ENCODE data around the gene EBF4. TPM values are rescaled to one million over a fixed set of nuclear protein-coding genes. Genes with fewer than 3 reads are reported as not detected.

EBF4 gene
- total and polyA plus RNA-seq, 2 experiments from 2014 or later, result 18.8 to 24.2 TPM

DNA sequence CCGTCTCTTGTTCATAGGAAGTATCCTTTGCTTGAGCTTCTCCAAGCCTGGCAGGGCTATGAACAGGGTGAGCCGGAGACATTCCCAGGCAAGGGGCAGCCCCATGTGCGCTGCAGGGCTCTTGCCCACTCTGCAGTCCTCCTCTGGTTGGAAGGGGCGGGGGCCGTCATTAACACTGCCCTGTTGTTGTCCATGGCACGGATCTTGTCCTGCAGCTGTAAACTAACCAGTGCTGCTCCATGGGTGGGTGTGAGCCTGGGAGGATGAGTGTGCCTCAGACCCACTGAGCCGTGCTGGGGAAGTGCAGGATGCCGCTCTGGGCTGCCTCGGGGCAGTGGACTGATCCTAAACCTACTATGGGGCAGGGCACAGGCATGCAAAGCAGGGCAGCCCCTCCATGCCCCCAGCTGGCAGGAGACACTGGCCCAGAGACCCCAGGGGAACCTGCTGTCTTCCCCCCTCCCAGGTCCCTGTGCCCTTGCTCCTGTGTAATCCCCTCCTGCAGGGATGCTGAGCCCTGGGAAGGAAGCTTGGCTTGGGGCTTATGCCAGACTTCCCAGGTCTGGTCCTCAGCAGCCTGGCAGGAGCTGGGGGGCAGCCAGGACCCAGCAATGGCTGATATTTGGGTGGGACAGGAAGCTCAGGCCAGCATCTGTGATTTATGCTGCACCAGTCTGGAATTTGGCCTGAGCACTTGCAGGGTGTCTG lies 8.5 kb downstream of the EBF4 start:
- H3K27me3 ChIP-seq, result peaks cover 40% of the 10 kb centered on the region
- no peak overlapping the region for H3K27ac ChIP-seq
- no peak for TF ChIP-seq CTCF (IDR thresholded peaks at IDR 0.05; ENCODE audit: low read depth, low read length)
- no peaks in the 10 kb centered on the region for H3K36me3 ChIP-seq
- DNase-seq (ENCODE audit: low read depth in 1 of 2, low spot score in 1 of 2), result no peak
- H3K9me3 ChIP-seq (ENCODE audit: low read depth), result no peaks in the 10 kb centered on the region
- H3K4me3 ChIP-seq, result no peak overlapping the region
- H3K4me1 ChIP-seq (ENCODE audit: low read depth), result no peaks in the 10 kb centered on the region

DNA sequence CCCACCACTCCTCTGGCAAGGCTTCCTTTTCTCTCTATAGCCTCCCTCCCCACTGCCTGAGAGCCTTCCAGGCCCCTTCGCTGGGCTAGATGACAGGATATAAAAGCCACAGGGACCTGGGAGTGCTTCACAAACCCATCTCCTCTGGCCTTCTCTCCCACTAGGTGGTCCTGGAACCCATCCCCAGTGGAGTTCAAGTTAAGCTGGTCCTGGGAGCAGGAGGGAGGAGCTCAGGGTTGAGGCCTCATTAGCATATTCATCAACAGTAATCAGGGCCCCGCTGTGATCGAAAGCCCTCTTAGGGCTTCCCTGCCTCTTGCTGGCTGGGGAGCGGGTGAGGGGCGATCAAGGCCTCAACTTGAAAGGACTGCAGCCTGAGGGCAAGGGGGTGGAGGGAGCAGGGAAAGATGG lies 9.1 kb downstream of the EBF4 start:
- H3K27me3 ChIP-seq, result peaks cover 34% of the 10 kb centered on the region

GRCh38 chr20:2703716-2704475 lies 11.3 kb downstream of the EBF4 start:
- Histone ChIP-seq H3K27me3 (peaks cover 22% of the 10 kb centered on the region), H3K4me1 (ENCODE audit: low read depth) (no peaks in the 10 kb centered on the region), H3K27ac (no peak overlapping the region), H3K36me3 (no peaks in the 10 kb centered on the region), H3K9me3 (ENCODE audit: low read depth) (no peaks in the 10 kb centered on the region), H3K4me3 (no peak overlapping the region)
- DNase-seq (ENCODE audit: low read depth in 1 of 2, low spot score in 1 of 2), result no peak
- no peak for TF ChIP-seq CTCF (IDR thresholded peaks at IDR 0.05; ENCODE audit: low read depth, low read length)

More for the DNA sequence above, 9.1 kb downstream of the EBF4 start:
- Histone ChIP-seq H3K36me3 (no peaks in the 10 kb centered on the region), H3K9me3 (ENCODE audit: low read depth) (no peaks in the 10 kb centered on the region), H3K4me3 (no peak overlapping the region), H3K4me1 (ENCODE audit: low read depth) (no peaks in the 10 kb centered on the region), H3K27ac (no peak overlapping the region)
- no peak for TF ChIP-seq CTCF (IDR thresholded peaks at IDR 0.05; ENCODE audit: low read depth, low read length)
- no peak for DNase-seq (ENCODE audit: low read depth in 1 of 2, low spot score in 1 of 2)

- no peak for TF ChIP-seq CTCF (IDR thresholded peaks at IDR 0.05; ENCODE audit: low read depth, low read length)
- no peak overlapping the region for H3K4me3 ChIP-seq
- H3K9me3 ChIP-seq (ENCODE audit: low read depth), result no peaks in the 10 kb centered on the region
- no peaks in the 10 kb centered on the region for H3K4me1 ChIP-seq (ENCODE audit: low read depth)
- no peak for DNase-seq (ENCODE audit: low read depth in 1 of 2, low spot score in 1 of 2)
- no peaks in the 10 kb centered on the region for H3K36me3 ChIP-seq
- no peak overlapping the region for H3K27ac ChIP-seq
- peaks cover 7% of the 10 kb centered on the region for H3K27me3 ChIP-seq
Observed at GRCh38 chr20:2705931-2706645, 13.5 kb downstream of the EBF4 start.

GRCh38 chr20:2706688-2707352 lies 14.2 kb downstream of the EBF4 start:
- H3K9me3 ChIP-seq (ENCODE audit: low read depth), result no peaks in the 10 kb centered on the region
- TF ChIP-seq CTCF (IDR thresholded peaks at IDR 0.05; ENCODE audit: low read depth, low read length), result no peak
- no peaks in the 10 kb centered on the region for H3K36me3 ChIP-seq
- no peak for DNase-seq (ENCODE audit: low read depth in 1 of 2, low spot score in 1 of 2)
- H3K27ac ChIP-seq, result no peak overlapping the region
- H3K4me1 ChIP-seq (ENCODE audit: low read depth), result no peaks in the 10 kb centered on the region
- H3K4me3 ChIP-seq, result no peak overlapping the region
- H3K27me3 ChIP-seq, result no peaks in the 10 kb centered on the region
